Ovary (tissue), 9 donors: ENCODE measurements around the gene AMMECR1L. TPM values are rescaled to one million over a fixed set of nuclear protein-coding genes. Genes with fewer than 3 reads are reported as not detected.

ENCODE experiments used
- DNase-seq, 5 donors: peaks; one replicate each; pipeline ENCODE4 v3.0.0-alpha.2; 2019 to 2020
- H3K27ac ChIP-seq, 2 donors: fragments of 200-600 bp; one replicate each; pipeline versions ENCODE4 v1.5.1 to v1.8.0; 2019 to 2022
- H3K27me3 ChIP-seq: fragments of 200-600 bp; one replicate; pipeline ENCODE4 v1.8.0; 2022
- H3K36me3 ChIP-seq: fragments of 200-600 bp; sonication (generic); one replicate; pipeline ENCODE4 v1.5.1; 2019
- H3K4me1 ChIP-seq: one replicate; pipeline ENCODE4 v1.8.1; 2013; ENCODE audit warnings: mild to moderate bottlenecking, moderate library complexity; ENCODE audit not compliant: insufficient read depth
- H3K4me3 ChIP-seq: fragments of 200-600 bp; sonication (generic); one replicate; pipeline ENCODE4 v1.5.1; 2017
- H3K9me3 ChIP-seq, 2 donors: fragments of 200-600 bp in 1 of 2; sonication (generic) in 1 of 2; one replicate each; pipeline versions ENCODE4 v1.5.1 to v1.8.1; 2013 to 2019; ENCODE audit warnings: mild to moderate bottlenecking in 1 of 2, moderate library complexity in 1 of 2
- EP300 ChIP-seq: sonication (generic); formaldehyde crosslinking; IDR thresholded peaks from one replicate; pipeline ENCODE4 v1.6.1; 2017; ENCODE audit warnings: antibody characterized with exemption
- POLR2A ChIP-seq: fragments of 450-650 bp; IDR thresholded peaks from one replicate; pipeline ENCODE4 v1.6.1; 2017; ENCODE audit warnings: antibody characterized with exemption, mild to moderate bottlenecking, moderate library complexity
- WGBS, 3 donors: extraction: QIAGEN DNeasy Blood & Tissue Kit in 1 of 3; methylation state at CpG; one replicate each; pipeline versions ENCODE4 v1.1.5 to v1.1.7; 2013 to 2017; 5-methylcytosine and 5-hydroxymethylcytosine counted together
- intact Hi-C, 4 donors: fragments of 100-400 bp; cut with DNase I; formaldehyde crosslinking; loops; one replicate each; pipeline versions ENCODE4 v1.11.0 to v1.15.1; 2022 to 2023
- polyA plus RNA-seq, 2 donors: library from polyadenylated mRNA; stranded (reverse); fragments of 200-250 nt in 1 of 2; fragments of 350-450 nt in 1 of 2; fragmentation: Illumina TruSeq in 1 of 2; extraction: RNeasy Lipid Tissue Mini Kit (QIAGEN cat#74804) in 1 of 2; gene quantifications; one replicate each; pipeline ENCODE4 v1.2.3, GENCODE V29; 2013 to 2014
- total RNA-seq, 7 donors: library from RNA; depleted of rRNA in 2 of 7; stranded (reverse); fragments of >200 nt in 2 of 7; fragmentation: NEBNext Ultra II Directional in 3 of 7; extraction: Animal tissue kit (Norgen Biotek cat#: 25700) in 3 of 7; gene quantifications; one replicate each; pipeline versions ENCODE4 v1.1.0 to v1.2.4, GENCODE V29; 2016 to 2023
- TF ChIP-seq, protein P1 (sequence below), 3 donors: fragments of 450-650 bp in 2 of 3; fragments of 200-600 bp in 1 of 3; IDR thresholded peaks; one replicate each; pipeline versions ENCODE4 v1.5.1 to v1.8.0; 2016 to 2022; ENCODE audit warnings: antibody characterized with exemption in 3 of 3, mild to moderate bottlenecking in 1 of 3
- donor health status: DM: no; HTN: no; CAD: no; lungs with moderate emphysema.
- donor health status: DM: no; HTN: no; CAD: no.
- donor health status: Bipolar disorder and iron deficiency.
- donor health status: DM: yes; HTN: yes; CAD: no.
- donor health status: DM: no; HTN: no; CAD: no.
- donor health status: DM: yes; HTN: yes; CAD: no.

Gene AMMECR1L
- total and polyA plus RNA-seq, 9 donors = 7.7 to 18.8 (median 15.7) TPM

- intact Hi-C loops = no loop called here
- peak overlapping the region; percentile 89 for H3K4me3 ChIP-seq
- TF ChIP-seq, protein P1, sequence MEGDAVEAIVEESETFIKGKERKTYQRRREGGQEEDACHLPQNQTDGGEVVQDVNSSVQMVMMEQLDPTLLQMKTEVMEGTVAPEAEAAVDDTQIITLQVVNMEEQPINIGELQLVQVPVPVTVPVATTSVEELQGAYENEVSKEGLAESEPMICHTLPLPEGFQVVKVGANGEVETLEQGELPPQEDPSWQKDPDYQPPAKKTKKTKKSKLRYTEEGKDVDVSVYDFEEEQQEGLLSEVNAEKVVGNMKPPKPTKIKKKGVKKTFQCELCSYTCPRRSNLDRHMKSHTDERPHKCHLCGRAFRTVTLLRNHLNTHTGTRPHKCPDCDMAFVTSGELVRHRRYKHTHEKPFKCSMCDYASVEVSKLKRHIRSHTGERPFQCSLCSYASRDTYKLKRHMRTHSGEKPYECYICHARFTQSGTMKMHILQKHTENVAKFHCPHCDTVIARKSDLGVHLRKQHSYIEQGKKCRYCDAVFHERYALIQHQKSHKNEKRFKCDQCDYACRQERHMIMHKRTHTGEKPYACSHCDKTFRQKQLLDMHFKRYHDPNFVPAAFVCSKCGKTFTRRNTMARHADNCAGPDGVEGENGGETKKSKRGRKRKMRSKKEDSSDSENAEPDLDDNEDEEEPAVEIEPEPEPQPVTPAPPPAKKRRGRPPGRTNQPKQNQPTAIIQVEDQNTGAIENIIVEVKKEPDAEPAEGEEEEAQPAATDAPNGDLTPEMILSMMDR (IDR thresholded peaks at IDR 0.05) = no peak
- TF ChIP-seq EP300 = no peak
- TF ChIP-seq POLR2A = no peak
- 1 to 2% (median 2%) methylated on average over 18 of the region's 18 CpGs for WGBS, 3 donors
- peaks cover 13% of the 10 kb centered on the region for H3K4me1 ChIP-seq
- no peak for DNase-seq
- peak overlapping the region; percentile 38 to 66 for H3K27ac ChIP-seq
- H3K27me3 ChIP-seq = no peaks in the 10 kb centered on the region
- H3K36me3 ChIP-seq = no peaks in the 10 kb centered on the region
- H3K9me3 ChIP-seq = no peaks in the 10 kb centered on the region
These were observed 28.4 kb downstream of the AMMECR1L start for GRCh38 chr2:127857265-127857808.

DNA sequence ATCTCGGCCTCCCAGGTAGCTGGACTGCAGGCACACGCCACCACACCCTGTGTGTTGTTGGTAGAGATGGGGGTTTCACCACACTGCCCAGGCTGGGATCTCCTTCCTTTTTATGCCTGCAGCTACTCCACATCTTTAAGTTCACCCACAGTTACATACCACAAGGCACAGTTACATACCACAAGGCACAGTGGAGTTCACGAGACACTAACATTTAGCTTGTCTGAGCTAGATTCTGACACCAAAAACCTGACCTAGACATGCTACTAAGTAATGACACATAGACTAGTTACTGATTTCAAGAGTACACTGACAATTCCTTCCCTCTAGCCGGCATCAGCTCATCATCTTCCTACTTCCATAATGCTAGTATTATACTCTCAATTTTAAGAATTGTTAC lies 32.1 kb downstream of the AMMECR1L start:
- intact Hi-C loops = loop anchor here in 1 of 4 donors (5.0 kb wide), 1 partner anchor 106 kb away; no protein-coding TSS in a partner anchor
- Histone ChIP-seq H3K27me3 (no peaks in the 10 kb centered on the region), H3K9me3 (no peaks in the 10 kb centered on the region), H3K4me1 (peaks cover 13% of the 10 kb centered on the region), H3K4me3 (no peak overlapping the region), H3K36me3 (no peaks in the 10 kb centered on the region), H3K27ac (no peak overlapping the region)
- WGBS, 3 donors = 77 to 81% (median 80%) methylated on average over 4 of the region's 4 CpGs
- DNase-seq = no peak
- no peak for TF ChIP-seq EP300
- TF ChIP-seq, protein P1 (IDR thresholded peaks at IDR 0.05) = no peak
- TF ChIP-seq POLR2A = no peak

- no peaks in the 10 kb centered on the region for H3K27me3 ChIP-seq
- H3K36me3 ChIP-seq = no peaks in the 10 kb centered on the region
- DNase-seq = no peak
- peaks cover 13% of the 10 kb centered on the region for H3K4me1 ChIP-seq
- intact Hi-C loops = loop anchor here in 1 of 4 donors (5.0 kb wide), 1 partner anchor 105 kb away; no protein-coding TSS in a partner anchor
- H3K9me3 ChIP-seq = no peaks in the 10 kb centered on the region
- H3K27ac ChIP-seq = no peak overlapping the region
- H3K4me3 ChIP-seq = no peak overlapping the region
- WGBS, 3 donors = 93 to 96% (median 95%) methylated on average over 8 of the region's 8 CpGs
- TF ChIP-seq, protein P1 (IDR thresholded peaks at IDR 0.05) = no peak
- TF ChIP-seq EP300 = no peak
- no peak for TF ChIP-seq POLR2A
These were observed 33.4 kb downstream of the AMMECR1L start for GRCh38 chr2:127852388-127852787.

GRCh38 chr2:127847931-127848330 lies 37.8 kb downstream of the AMMECR1L start:
- no peaks in the 10 kb centered on the region for H3K36me3 ChIP-seq
- 90 to 92% (median 91%) methylated on average over 7 of the region's 7 CpGs for whole genome bisulfite sequencing, 3 donors
- H3K4me3 ChIP-seq = no peak overlapping the region
- H3K27ac ChIP-seq = no peak overlapping the region
- no peak for DNase-seq
- no peaks in the 10 kb centered on the region for H3K4me1 ChIP-seq
- H3K9me3 ChIP-seq = no peaks in the 10 kb centered on the region
- H3K27me3 ChIP-seq = no peaks in the 10 kb centered on the region
- intact Hi-C loops = loop anchor here in 1 of 4 donors (10.0 kb wide), 1 partner anchor 323 kb away; the partner anchor contains the start of gene IWS1
- no peak for TF ChIP-seq EP300
- TF ChIP-seq, protein P1 (IDR thresholded peaks at IDR 0.05) = no peak
- TF ChIP-seq POLR2A = no peak
